H9 (cell line): ENCODE measurements around the gene LDLRAD4. TPM values are rescaled to one million over a fixed set of nuclear protein-coding genes. Genes with fewer than 3 reads are reported as not detected.

Experiments
- DNase-seq: peaks from one replicate; pipeline ENCODE4 v3.0.0-alpha.2; 2017
- H2AFZ ChIP-seq: one replicate; pipeline ENCODE4 v1.6.1; 2013; ENCODE audit warnings: mild to moderate bottlenecking, low read length, control low read depth, moderate library complexity
- H2AK5ac ChIP-seq: 2 replicates; pipeline ENCODE4 v1.6.1; 2013; ENCODE audit warnings: low read length, control low read depth, mixed read lengths; ENCODE audit not compliant: insufficient read length
- H2BK120ac ChIP-seq: one replicate; pipeline ENCODE4 v1.6.1; 2013; ENCODE audit warnings: low read depth, mild to moderate bottlenecking, low read length, control low read depth, inconsistent platforms; ENCODE audit not compliant: poor library complexity, severe bottlenecking
- H2BK12ac ChIP-seq: 2 replicates; pipeline ENCODE4 v1.6.1; 2013; ENCODE audit warnings: low read length, control low read depth, mixed read lengths, low read depth; ENCODE audit not compliant: insufficient read length
- H2BK15ac ChIP-seq: 2 replicates; pipeline ENCODE4 v1.6.1; 2013; ENCODE audit warnings: low read depth, low read length, control low read depth
- H2BK20ac ChIP-seq: one replicate; pipeline ENCODE4 v1.6.1; 2013; ENCODE audit warnings: low read depth, mild to moderate bottlenecking, low read length, control low read depth, inconsistent platforms; ENCODE audit not compliant: poor library complexity, severe bottlenecking
- H2BK5ac ChIP-seq: 2 replicates; pipeline ENCODE4 v1.6.1; 2013; ENCODE audit warnings: low read length, control low read depth, mixed read lengths; ENCODE audit not compliant: insufficient read length
- H3K14ac ChIP-seq: 2 replicates; pipeline ENCODE4 v1.6.1; 2013; ENCODE audit warnings: low read length, control low read depth; ENCODE audit not compliant: insufficient read depth
- H3K18ac ChIP-seq: 2 replicates; pipeline ENCODE4 v1.6.1; 2013; ENCODE audit warnings: low read depth, mild to moderate bottlenecking, mixed read lengths, low read length, control low read depth; ENCODE audit not compliant: insufficient read length
- H3K23ac ChIP-seq: 2 replicates; pipeline ENCODE4 v1.6.1; 2013; ENCODE audit warnings: low read length, control low read depth, mixed read lengths, low read depth; ENCODE audit not compliant: insufficient read length
- H3K23me2 ChIP-seq: 2 replicates; pipeline ENCODE4 v1.6.1; 2013; ENCODE audit warnings: low read depth, mild to moderate bottlenecking, mixed read lengths, low read length, control low read depth; ENCODE audit not compliant: insufficient read length, poor library complexity, severe bottlenecking
- H3K27ac ChIP-seq: 2 replicates; pipeline ENCODE4 v1.5.1; 2013; ENCODE audit warnings: low read length, control low read depth, mixed read lengths, low read depth; ENCODE audit not compliant: insufficient read length
- H3K27me3 ChIP-seq: 2 replicates; pipeline ENCODE4 v1.6.1; 2013; ENCODE audit warnings: low read length, control low read depth, inconsistent platforms; ENCODE audit not compliant: insufficient read depth
- H3K4ac ChIP-seq: 2 replicates; pipeline ENCODE4 v1.6.1; 2013; ENCODE audit warnings: low read depth, mild to moderate bottlenecking, control low read depth, inconsistent platforms, low read length, moderate library complexity
- H3K4me1 ChIP-seq: 2 replicates; pipeline ENCODE4 v1.6.1; 2013; ENCODE audit warnings: low read length, control low read depth, inconsistent platforms; ENCODE audit not compliant: insufficient read depth
- H3K4me2 ChIP-seq: 2 replicates; pipeline ENCODE4 v1.6.1; 2013; ENCODE audit warnings: low read length, control low read depth, mixed read lengths; ENCODE audit not compliant: insufficient read length, insufficient read depth
- H3K56ac ChIP-seq: 2 replicates; pipeline ENCODE4 v1.6.1; 2013; ENCODE audit warnings: low read depth, mild to moderate bottlenecking, mixed read lengths, low read length, control low read depth; ENCODE audit not compliant: insufficient read length
- H3K79me1 ChIP-seq: 2 replicates; pipeline ENCODE4 v1.6.1; 2013; ENCODE audit warnings: low read depth, mild to moderate bottlenecking, moderate library complexity, low read length, control low read depth, inconsistent platforms; ENCODE audit not compliant: insufficient read depth, poor library complexity, severe bottlenecking
- H3K79me2 ChIP-seq: 2 replicates; pipeline ENCODE4 v1.6.1; 2013; ENCODE audit warnings: low read length, control low read depth, inconsistent platforms; ENCODE audit not compliant: insufficient read depth
- H3K9ac ChIP-seq: 2 replicates; pipeline ENCODE4 v1.6.1; 2013; ENCODE audit warnings: low read length, control low read depth, mixed read lengths; ENCODE audit not compliant: insufficient read length; ENCODE audit errors: extremely low read depth
- H3K9me3 ChIP-seq: one replicate; pipeline ENCODE4 v1.6.1; 2013; ENCODE audit warnings: low read depth, low read length, inconsistent platforms; ENCODE audit not compliant: control insufficient read depth
- H3T11ph ChIP-seq: one replicate; pipeline ENCODE4 v1.6.1; 2013; ENCODE audit warnings: mild to moderate bottlenecking, low read length, control low read depth, inconsistent platforms
- H4K20me1 ChIP-seq: one replicate; pipeline ENCODE4 v1.6.1; 2013; ENCODE audit not compliant: control insufficient read depth, insufficient read length, insufficient read depth
- H4K5ac ChIP-seq: 2 replicates; pipeline ENCODE4 v1.6.1; 2013; ENCODE audit warnings: low read depth, mild to moderate bottlenecking, mixed read lengths, low read length, control low read depth; ENCODE audit not compliant: insufficient read length
- H4K8ac ChIP-seq: replicated peaks from 2 replicates; pipeline ENCODE4 v1.6.1; 2013; ENCODE audit warnings: low read length, control low read depth, mixed read lengths, low read depth; ENCODE audit not compliant: insufficient read length
- H4K91ac ChIP-seq: 2 replicates; pipeline ENCODE4 v1.6.1; 2013; ENCODE audit warnings: low read depth, mild to moderate bottlenecking, moderate library complexity, mixed read lengths, low read length, control low read depth; ENCODE audit not compliant: insufficient read length
- H3K27ac Mint-ChIP-seq, 3 experiments: 2 replicates in 2 of 3; 3 replicates in 1 of 3; pipeline ENCODE4 v1.8.0; 2020 to 2021; ENCODE audit warnings: mixed read lengths in 3 of 3, mild to moderate bottlenecking in 1 of 3, moderate library complexity in 1 of 3
- H3K27me3 Mint-ChIP-seq: 2 replicates; pipeline ENCODE4 v1.8.0; 2021; ENCODE audit warnings: low read depth, mild to moderate bottlenecking, moderate library complexity, mixed read lengths
- H3K36me3 Mint-ChIP-seq, 3 experiments: 2 replicates in 2 of 3; 3 replicates in 1 of 3; pipeline ENCODE4 v1.8.0; 2020 to 2021; ENCODE audit warnings: low read depth in 3 of 3, mixed read lengths in 3 of 3; ENCODE audit not compliant: insufficient read depth in 1 of 3
- H3K4me1 Mint-ChIP-seq, 2 experiments: 2 replicates each; pipeline ENCODE4 v1.8.0; 2020; ENCODE audit warnings: mixed read lengths in 2 of 2
- H3K4me3 Mint-ChIP-seq, 2 experiments: 2 replicates in 1 of 2; 3 replicates in 1 of 2; pipeline ENCODE4 v1.8.0; 2020 to 2021; ENCODE audit warnings: mild to moderate bottlenecking in 2 of 2, mixed read lengths in 2 of 2, moderate library complexity in 1 of 2
- H3K9me3 Mint-ChIP-seq, 2 experiments: 2 replicates in 1 of 2; 3 replicates in 1 of 2; pipeline ENCODE4 v1.8.0; 2020; ENCODE audit warnings: mild to moderate bottlenecking in 2 of 2, mixed read lengths in 2 of 2, moderate library complexity in 1 of 2
- WGBS: extraction: QIAGEN DNeasy Blood & Tissue Kit; methylation state at CpG from one replicate; pipeline ENCODE4 v1.1.7; 2013; ENCODE audit warnings: missing lambda C conversion rate, low lambda C conversion rate, mixed read lengths; ENCODE audit not compliant: insufficient read length; ENCODE audit errors: extremely low coverage; 5-methylcytosine and 5-hydroxymethylcytosine counted together
- total RNA-seq: library from RNA; stranded (reverse); gene quantifications from 2 replicates; pipeline ENCODE4 v1.2.1, GENCODE V29; 2021
- TF ChIP-seq, protein P1 (sequence below): fragments of 200-600 bp; sonication (generic); conservative IDR thresholded peaks from 3 replicates; pipeline ENCODE4 v1.8.0; 2021; ENCODE audit warnings: antibody characterized with exemption, mild to moderate bottlenecking

The LDLRAD4 gene
- total RNA-seq, 1 experiment from 2014 or later = 3.9 TPM

- H3K56ac ChIP-seq = no peak overlapping the region
- H4K8ac ChIP-seq = no peak overlapping the region
- no peaks in the 10 kb centered on the region for H4K20me1 ChIP-seq
- no peak overlapping the region for H4K5ac ChIP-seq
- no peaks in the 10 kb centered on the region for H3K23me2 ChIP-seq
- H3K9me3 ChIP-seq = no peaks in the 10 kb centered on the region
- H3K4ac ChIP-seq = no peak overlapping the region
- H3K36me3 Mint-ChIP-seq = no peaks in the 10 kb centered on the region
- TF ChIP-seq, protein P1, sequence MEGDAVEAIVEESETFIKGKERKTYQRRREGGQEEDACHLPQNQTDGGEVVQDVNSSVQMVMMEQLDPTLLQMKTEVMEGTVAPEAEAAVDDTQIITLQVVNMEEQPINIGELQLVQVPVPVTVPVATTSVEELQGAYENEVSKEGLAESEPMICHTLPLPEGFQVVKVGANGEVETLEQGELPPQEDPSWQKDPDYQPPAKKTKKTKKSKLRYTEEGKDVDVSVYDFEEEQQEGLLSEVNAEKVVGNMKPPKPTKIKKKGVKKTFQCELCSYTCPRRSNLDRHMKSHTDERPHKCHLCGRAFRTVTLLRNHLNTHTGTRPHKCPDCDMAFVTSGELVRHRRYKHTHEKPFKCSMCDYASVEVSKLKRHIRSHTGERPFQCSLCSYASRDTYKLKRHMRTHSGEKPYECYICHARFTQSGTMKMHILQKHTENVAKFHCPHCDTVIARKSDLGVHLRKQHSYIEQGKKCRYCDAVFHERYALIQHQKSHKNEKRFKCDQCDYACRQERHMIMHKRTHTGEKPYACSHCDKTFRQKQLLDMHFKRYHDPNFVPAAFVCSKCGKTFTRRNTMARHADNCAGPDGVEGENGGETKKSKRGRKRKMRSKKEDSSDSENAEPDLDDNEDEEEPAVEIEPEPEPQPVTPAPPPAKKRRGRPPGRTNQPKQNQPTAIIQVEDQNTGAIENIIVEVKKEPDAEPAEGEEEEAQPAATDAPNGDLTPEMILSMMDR = no peak
- H3K79me1 ChIP-seq = no peaks in the 10 kb centered on the region
- H2BK120ac ChIP-seq = no peak overlapping the region
- H3K27me3 Mint-ChIP-seq = peaks cover 4% of the 10 kb centered on the region; the same call in 1 of the 2 replicates
- WGBS = no CpG with 5 or more reads among the region's 6 CpGs
- peaks cover 3 to 11% of the 10 kb centered on the region in 2 experiments for H3K4me1 Mint-ChIP-seq
- H3K9ac ChIP-seq = no peak overlapping the region
- no peaks in the 10 kb centered on the region for H3K79me2 ChIP-seq
- H3K4me3 Mint-ChIP-seq = no peak overlapping the region
- no peak overlapping the region for H3K4me2 ChIP-seq
- H3K23ac ChIP-seq = no peak overlapping the region
- DNase-seq = no peak
- H3K14ac ChIP-seq = no peak overlapping the region
- H3T11ph ChIP-seq = no peak overlapping the region
- H3K27ac Mint-ChIP-seq = no peak overlapping the region
- no peak overlapping the region for H4K91ac ChIP-seq
- H2BK20ac ChIP-seq = no peak overlapping the region
- H2BK15ac ChIP-seq = no peak overlapping the region
- H3K18ac ChIP-seq = no peak overlapping the region
- no peak overlapping the region for H2AFZ ChIP-seq
- no peaks in the 10 kb centered on the region for H3K27me3 ChIP-seq
- no peak overlapping the region for H2BK5ac ChIP-seq
- H2BK12ac ChIP-seq = no peak overlapping the region
- H3K4me1 ChIP-seq = no peaks in the 10 kb centered on the region
- H2AK5ac ChIP-seq = no peak overlapping the region
- H3K27ac ChIP-seq = no peak overlapping the region
- no peaks in the 10 kb centered on the region for H3K9me3 Mint-ChIP-seq
These were observed 9.3 kb downstream of the LDLRAD4 start for GRCh38 chr18:13227910-13228309.
